Caco-2 (cell line): Measurements from ENCODE around the gene C13orf42. TPM values are rescaled to one million over a fixed set of nuclear protein-coding genes. Genes with fewer than 3 reads are reported as not detected.

Experiments used
- BruUV-seq: library from RNA; stranded (reverse); fragments of 400-500 nt; replicated peaks from 2 replicates; lab custom pipeline; 2021; lab: Mats Ljungman, UMichigan
- CTCF ChIA-PET: fragments of 300-600 bp; sonication (Branson Sonifier 250); formaldehyde crosslinking; loops from one replicate; lab custom pipeline; 2022; ENCODE audit warnings: antibody characterized with exemption; lab: Charles Lee
- POLR2A ChIA-PET: fragments of 300-600 bp; sonication (Branson Sonifier 250); formaldehyde crosslinking; loops from one replicate; lab custom pipeline; 2022; ENCODE audit warnings: antibody characterized with exemption; lab: Charles Lee
- DNase-seq, 2 experiments: peaks; one replicate each; pipeline versions ENCODE4 v3.0.0 to v3.0.0-alpha.2; 2020 to 2022
- H3K27me3 ChIP-seq: replicated peaks from 2 replicates; pipeline ENCODE4 v1.6.0; 2011; ENCODE audit warnings: low read length; ENCODE audit not compliant: control insufficient read depth, insufficient read depth
- H3K36me3 ChIP-seq: 2 replicates; pipeline ENCODE4 v1.5.1; 2011; ENCODE audit warnings: low read length; ENCODE audit not compliant: control insufficient read depth, insufficient read depth
- H3K4me1 ChIP-seq: fragments of 250-450 bp; sonication (Bioruptor Pico); 2 replicates; pipeline ENCODE4 v1.5.1; 2020; ENCODE audit warnings: mild to moderate bottlenecking
- H3K4me3 ChIP-seq: 2 replicates; pipeline ENCODE4 v1.5.1; 2011; ENCODE audit warnings: low read depth, mild to moderate bottlenecking, control low read depth, low read length
- H3K9me3 ChIP-seq: fragments of 250-450 bp; sonication (Bioruptor Pico); 2 replicates; pipeline ENCODE4 v1.5.1; 2020; ENCODE audit warnings: mild to moderate bottlenecking, moderate library complexity
- H3K27ac Mint-ChIP-seq: one replicate; pipeline ENCODE4 v1.8.0; 2022; ENCODE audit warnings: mixed read lengths; ENCODE audit not compliant: unreplicated experiment
- H3K27me3 Mint-ChIP-seq: one replicate; pipeline ENCODE4 v1.8.0; 2022; ENCODE audit warnings: mixed read lengths; ENCODE audit not compliant: insufficient read depth, unreplicated experiment
- H3K36me3 Mint-ChIP-seq: one replicate; pipeline ENCODE4 v1.8.0; 2022; ENCODE audit warnings: mild to moderate bottlenecking, mixed read lengths; ENCODE audit not compliant: insufficient read depth, unreplicated experiment
- H3K4me1 Mint-ChIP-seq: one replicate; pipeline ENCODE4 v1.8.0; 2022; ENCODE audit warnings: low read depth, mixed read lengths; ENCODE audit not compliant: unreplicated experiment
- H3K4me3 Mint-ChIP-seq: one replicate; pipeline ENCODE4 v1.8.0; 2022; ENCODE audit warnings: mild to moderate bottlenecking, moderate library complexity, mixed read lengths; ENCODE audit not compliant: unreplicated experiment
- H3K9me3 Mint-ChIP-seq: one replicate; pipeline ENCODE4 v1.8.0; 2022; ENCODE audit warnings: mixed read lengths; ENCODE audit not compliant: unreplicated experiment
- CTCF ChIP-seq, 2 experiments: fragments of 200-600 bp in 1 of 2; IDR thresholded peaks; 1 replicate in 1 of 2; 2 replicates in 1 of 2; pipeline versions ENCODE4 v1.5.1 to v1.8.0; 2011 to 2022; ENCODE audit warnings: antibody characterized with exemption in 1 of 2, control low read depth in 1 of 2, inconsistent platforms in 1 of 2, low read depth in 1 of 2, low read length in 1 of 2, mild to moderate bottlenecking in 1 of 2, moderate library complexity in 1 of 2; ENCODE audit not compliant: insufficient read depth in 1 of 2, severe bottlenecking in 1 of 2, unreplicated experiment in 1 of 2
- intact Hi-C: fragments of 100-400 bp; cut with micrococcal nuclease; formaldehyde crosslinking; loops from one replicate; pipeline ENCODE4 v1.10.0; 2022; ENCODE audit not compliant: unreplicated experiment
- total RNA-seq: library from RNA; stranded (reverse); gene quantifications from 2 replicates; pipeline ENCODE4 v1.2.3, GENCODE V29; 2022

The C13orf42 gene
- total RNA-seq, 1 experiment from 2014 or later, result not detected

- Mint-ChIP-seq H3K27me3 (peaks cover 3% of the 10 kb centered on the region), H3K4me3 (no peak overlapping the region), H3K36me3 (no peaks in the 10 kb centered on the region), H3K27ac (no peak overlapping the region), H3K4me1 (peaks cover 5% of the 10 kb centered on the region), H3K9me3 (no peaks in the 10 kb centered on the region)
- Histone ChIP-seq H3K4me3 (no peak overlapping the region), H3K27me3 (no peaks in the 10 kb centered on the region), H3K36me3 (no peaks in the 10 kb centered on the region), H3K9me3 (no peaks in the 10 kb centered on the region), H3K4me1 (no peaks in the 10 kb centered on the region)
- intact Hi-C loops, result no loop called here
- no peak for TF ChIP-seq CTCF (IDR thresholded peaks at IDR 0.05; ENCODE audit: insufficient read depth in 1 of 2, low read depth in 1 of 2, low read length in 1 of 2, severe bottlenecking in 1 of 2, unreplicated experiment in 1 of 2)
- ChIA-PET CTCF (interaction anchor here (1.0 kb wide), 1 partner anchor 52 kb away, joined by 3 read pairs; no protein-coding TSS in a partner anchor), POLR2A (no interaction called here)
- no TSS peak for BruUV-seq
- DNase-seq, result no peak
Measured at GRCh38 chr13:51151463-51151862, 40.4 kb upstream of the C13orf42 start.

GRCh38 chr13:51148952-51149573 is 38.0 kb upstream of the C13orf42 start:
- Histone ChIP-seq H3K4me1 (no peaks in the 10 kb centered on the region), H3K4me3 (no peak overlapping the region), H3K27me3 (no peaks in the 10 kb centered on the region), H3K36me3 (no peaks in the 10 kb centered on the region), H3K9me3 (no peaks in the 10 kb centered on the region)
- Mint-ChIP-seq H3K27ac (no peak overlapping the region), H3K9me3 (no peaks in the 10 kb centered on the region), H3K27me3 (peaks cover 3% of the 10 kb centered on the region), H3K4me3 (no peak overlapping the region), H3K4me1 (peaks cover 4% of the 10 kb centered on the region), H3K36me3 (no peaks in the 10 kb centered on the region)
- peak; percentile 70 to 74 for TF ChIP-seq CTCF (IDR thresholded peaks at IDR 0.05; ENCODE audit: insufficient read depth in 1 of 2, low read depth in 1 of 2, low read length in 1 of 2, severe bottlenecking in 1 of 2, unreplicated experiment in 1 of 2)
- ChIA-PET POLR2A (interaction anchor here (0.7 kb wide), 2 partner anchors 42 to 137 kb away, joined by 7 to 14 read pairs; no protein-coding TSS in a partner anchor), CTCF (interaction anchor here (0.6 to 3.2 kb wide), 11 partner anchors 8 to 649 kb away, joined by 3 to 62 read pairs (median 6); no protein-coding TSS in a partner anchor)
- intact Hi-C loops, result loop anchor here (1.0 to 5.0 kb wide), 4 partner anchors 73 to 648 kb away; partner anchors contain the start of gene FAM124A
- DNase-seq, result peak in 1 of 2 experiments; percentile 59
- BruUV-seq, result no TSS peak

GRCh38 chr13:51148223-51148951 is 37.3 kb upstream of the C13orf42 start:
- Mint-ChIP-seq H3K27me3 (peaks cover 3% of the 10 kb centered on the region), H3K27ac (no peak overlapping the region), H3K4me1 (no peaks in the 10 kb centered on the region), H3K36me3 (no peaks in the 10 kb centered on the region), H3K4me3 (no peak overlapping the region), H3K9me3 (no peaks in the 10 kb centered on the region)
- Histone ChIP-seq H3K4me1 (no peaks in the 10 kb centered on the region), H3K27me3 (no peaks in the 10 kb centered on the region), H3K36me3 (no peaks in the 10 kb centered on the region), H3K4me3 (no peak overlapping the region), H3K9me3 (no peaks in the 10 kb centered on the region)
- POLR2A ChIA-PET, result interaction anchor here (0.7 kb wide), 2 partner anchors 43 to 138 kb away, joined by 7 to 14 read pairs; no protein-coding TSS in a partner anchor
- no peak for TF ChIP-seq CTCF (IDR thresholded peaks at IDR 0.05; ENCODE audit: insufficient read depth in 1 of 2, low read depth in 1 of 2, low read length in 1 of 2, severe bottlenecking in 1 of 2, unreplicated experiment in 1 of 2)
- CTCF ChIA-PET, result interaction anchor here (0.6 to 3.2 kb wide), 11 partner anchors 8 to 650 kb away, joined by 3 to 62 read pairs (median 6); no protein-coding TSS in a partner anchor
- no TSS peak for BruUV-seq
- no peak for DNase-seq
- intact Hi-C loops, result loop anchor here (5.0 kb wide), 2 partner anchors 284 to 649 kb away; no protein-coding TSS in a partner anchor
